Right lobe of liver (tissue), 4 donors: Measurements from ENCODE around the gene GIMD1.

ENCODE experiments used
- CTCF ChIP-seq, 4 donors: fragments of 200-600 bp in 3 of 4; fragments of 450-650 bp in 1 of 4; IDR thresholded peaks; one replicate each; pipeline versions ENCODE4 v1.5.1 to v1.8.0; 2016 to 2022; ENCODE audit warnings: antibody characterized with exemption in 4 of 4, mild to moderate bottlenecking in 2 of 4
- POLR2A ChIP-seq: fragments of 450-650 bp; IDR thresholded peaks from one replicate; pipeline ENCODE4 v1.6.1; 2017; ENCODE audit warnings: antibody characterized with exemption, mild to moderate bottlenecking
- donor health status: DM: no; HTN: no; CAD: no.
- donor health status: DM: no; HTN: no; CAD: no.
- donor health status: DM: no; HTN: yes; CAD: no.

GRCh38 chr4:106325800-106326199 is 42.8 kb downstream of the GIMD1 start:
- TF ChIP-seq CTCF (IDR thresholded peaks at IDR 0.05): no peak
- TF ChIP-seq POLR2A: no peak
